ENCODE measurements around the gene SOX4.

SOX4 gene

DNA sequence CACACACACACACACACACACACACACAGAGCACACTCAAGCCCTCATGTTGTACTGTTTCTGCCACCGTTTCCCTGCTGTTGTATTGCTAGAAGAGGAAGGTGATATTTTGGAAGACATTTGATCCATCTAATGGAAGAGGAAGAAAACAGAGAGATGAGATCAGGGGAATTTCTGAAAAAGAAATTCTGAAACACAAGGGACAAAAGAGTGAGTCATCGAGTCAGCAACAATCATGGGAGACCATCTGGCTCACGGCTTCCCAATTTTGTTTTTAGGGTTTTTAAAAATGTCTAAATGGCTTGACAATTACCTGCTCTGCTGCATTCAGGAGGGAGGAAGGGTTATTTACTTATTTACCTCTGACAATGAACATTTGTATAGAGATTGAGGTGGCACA, 22.0 kb downstream of the SOX4 start:
- DNase-seq, result no peak

DNA sequence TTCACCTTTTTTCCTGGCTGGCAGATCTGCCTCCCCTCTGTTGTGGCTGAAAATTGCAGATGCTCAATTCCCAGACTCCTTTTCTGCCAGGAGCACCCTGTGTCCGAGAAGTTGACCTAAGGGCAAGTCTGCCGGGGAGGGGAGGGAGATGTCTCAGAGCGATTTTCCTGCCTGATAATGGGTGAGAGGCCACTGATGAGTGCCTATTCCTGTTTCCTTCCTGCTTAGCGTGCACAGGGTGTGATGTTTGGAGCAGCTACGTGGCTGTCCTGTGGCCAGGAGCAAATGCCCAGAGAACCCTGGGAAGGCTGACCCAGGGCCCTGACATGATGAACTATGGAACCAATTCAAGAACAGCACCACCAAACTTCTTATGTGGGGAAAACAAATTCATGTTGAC, 22.5 kb downstream of the SOX4 start:
- no peak for DNase-seq

DNA sequence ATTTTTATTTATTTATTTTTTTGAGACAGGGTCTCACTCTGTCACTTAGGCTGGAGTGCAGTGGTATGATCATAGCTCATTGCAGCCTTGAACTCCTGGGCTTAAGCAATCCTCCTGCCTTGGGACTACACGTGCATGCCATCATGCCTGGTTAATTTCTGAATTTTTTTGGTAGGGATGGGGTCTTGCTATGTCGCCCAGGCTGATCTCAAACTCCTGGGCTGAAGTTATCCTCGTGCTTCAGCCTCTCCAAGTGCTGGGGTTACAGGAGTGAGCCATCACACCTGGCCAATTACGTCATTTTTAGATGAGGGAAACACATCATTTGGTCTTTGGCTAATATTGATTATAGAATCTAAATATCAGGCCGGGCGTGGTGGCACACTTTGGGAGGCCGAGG, 32.1 kb downstream of the SOX4 start:
- no peak for DNase-seq

DNA sequence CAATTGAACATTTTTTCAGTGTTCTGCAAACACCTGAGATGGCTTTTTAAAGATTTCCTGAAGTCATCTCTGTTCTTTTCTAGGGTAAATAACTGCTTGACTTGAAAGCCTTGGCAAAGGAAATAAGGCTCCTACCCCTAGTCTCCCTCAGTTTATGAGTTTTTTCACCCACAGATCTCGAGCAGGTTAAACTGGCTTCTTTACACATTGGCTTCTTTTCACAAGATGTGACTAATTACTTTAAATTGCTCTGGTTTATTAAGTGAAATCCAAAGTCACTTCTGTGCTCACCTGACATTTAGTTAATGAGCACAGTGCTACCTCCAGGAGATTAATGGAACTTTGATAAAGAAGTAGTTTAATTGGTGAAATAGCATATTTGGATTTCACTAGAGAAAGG, 33.2 kb downstream of the SOX4 start:
- no peak for DNase-seq

DNA sequence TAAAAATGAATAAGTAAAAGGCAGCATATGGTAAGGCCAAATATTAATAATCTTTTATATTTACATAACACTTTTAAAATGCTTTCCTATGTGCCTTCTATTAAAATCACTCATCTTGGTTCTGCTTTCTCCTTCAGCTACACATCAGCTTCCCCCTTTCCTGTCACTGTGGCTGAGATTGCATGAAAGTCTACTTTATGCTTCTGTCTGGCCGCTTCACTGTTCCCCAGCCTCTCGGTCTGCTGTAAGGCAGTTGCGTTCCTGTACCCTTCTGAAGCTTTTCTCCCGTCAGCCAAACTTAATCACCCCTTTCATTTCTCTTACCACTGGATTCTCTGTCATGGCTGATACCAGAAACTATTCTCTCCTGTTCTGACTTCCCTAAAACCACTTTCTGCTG, 34.6 kb downstream of the SOX4 start:
- DNase-seq, result no peak

DNA sequence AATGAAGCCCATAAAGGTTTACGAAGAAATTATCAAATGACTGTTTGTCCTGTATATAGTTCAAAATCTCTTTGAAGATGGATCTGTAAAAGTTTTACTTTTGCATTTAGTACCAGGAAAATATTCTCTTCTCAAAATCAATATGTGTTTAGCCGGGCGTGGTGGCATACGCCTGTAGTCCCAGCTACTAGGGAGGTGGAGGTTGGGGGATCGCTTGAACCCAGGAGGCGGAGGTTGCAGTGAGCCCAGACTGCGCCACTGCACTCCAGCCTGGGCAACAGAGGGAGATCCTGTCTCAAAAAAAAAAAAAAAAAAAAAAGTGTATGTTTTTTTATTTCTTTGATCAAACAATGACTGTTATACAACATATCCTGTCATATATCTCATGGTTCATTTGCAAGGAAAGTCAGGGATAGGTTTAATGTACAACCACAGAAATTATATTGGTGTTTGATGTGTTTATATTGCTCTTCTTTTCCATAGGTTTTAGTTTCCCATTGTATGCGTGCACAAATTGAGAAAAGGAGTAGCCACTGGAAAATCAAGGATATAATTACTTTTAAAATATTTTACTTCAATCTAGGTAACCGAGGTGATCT, 40.1 kb downstream of the SOX4 start:
- DNase-seq, result no peak

DNA sequence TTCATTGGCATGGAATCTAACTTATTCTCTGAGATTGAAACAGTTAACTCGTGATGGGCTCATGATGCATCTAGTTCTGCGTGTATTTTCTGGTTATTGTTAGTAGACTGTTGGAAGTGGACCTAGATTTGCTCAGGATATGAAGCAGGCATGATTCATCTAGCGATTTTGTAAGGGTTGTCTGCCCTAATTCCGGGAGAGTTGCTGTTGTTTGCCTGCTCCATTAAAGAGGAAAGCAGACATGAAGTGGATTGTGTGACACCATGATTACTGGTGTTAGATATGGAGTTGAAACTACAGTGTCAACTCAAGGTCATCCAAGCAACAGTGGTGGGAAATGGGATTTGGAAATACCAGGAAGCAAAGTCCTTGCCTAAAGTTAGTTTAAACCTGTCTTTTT, 41.0 kb downstream of the SOX4 start:
- no peak for DNase-seq

DNA sequence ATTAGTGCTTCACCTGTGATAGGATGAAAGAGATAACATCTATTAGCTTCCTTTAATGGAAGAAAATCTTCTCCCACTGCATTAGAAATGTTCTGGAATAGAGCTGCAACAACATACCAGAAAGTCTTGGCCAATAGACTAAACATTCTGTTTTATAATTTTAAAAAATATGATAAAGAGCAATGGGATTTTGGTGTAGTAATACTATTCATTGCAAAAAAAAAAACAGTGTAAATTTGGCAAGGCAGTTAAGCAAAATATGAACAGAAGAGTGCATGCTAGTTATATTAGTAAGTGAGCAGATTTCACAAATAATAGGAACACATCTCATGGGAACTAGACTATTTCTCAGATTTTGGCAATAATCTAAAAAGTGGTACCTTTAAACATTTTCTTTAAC, 43.3 kb downstream of the SOX4 start:
- no peak for DNase-seq

DNA sequence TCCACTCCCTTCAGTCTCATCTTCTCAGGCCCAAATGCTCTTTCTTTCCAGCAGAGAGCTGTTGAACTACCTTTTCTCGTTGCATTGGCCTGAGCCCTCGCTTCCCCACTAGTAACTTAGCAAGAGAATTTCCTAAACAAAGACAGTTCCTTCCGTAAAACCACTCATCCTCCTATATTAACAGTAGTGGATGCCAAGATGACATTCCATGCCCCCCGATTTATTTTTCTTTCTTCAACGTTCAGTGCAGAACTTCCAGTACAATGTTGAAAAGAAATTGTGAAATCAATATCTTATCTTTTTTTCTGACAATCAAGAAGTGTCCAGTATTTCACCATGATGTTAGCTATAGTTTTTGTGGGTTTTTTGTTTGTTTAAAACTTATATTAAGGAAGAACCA, 45.8 kb downstream of the SOX4 start:
- no peak for DNase-seq
